Measurements from ENCODE around the gene NDUFAF4.

Gene NDUFAF4

DNA sequence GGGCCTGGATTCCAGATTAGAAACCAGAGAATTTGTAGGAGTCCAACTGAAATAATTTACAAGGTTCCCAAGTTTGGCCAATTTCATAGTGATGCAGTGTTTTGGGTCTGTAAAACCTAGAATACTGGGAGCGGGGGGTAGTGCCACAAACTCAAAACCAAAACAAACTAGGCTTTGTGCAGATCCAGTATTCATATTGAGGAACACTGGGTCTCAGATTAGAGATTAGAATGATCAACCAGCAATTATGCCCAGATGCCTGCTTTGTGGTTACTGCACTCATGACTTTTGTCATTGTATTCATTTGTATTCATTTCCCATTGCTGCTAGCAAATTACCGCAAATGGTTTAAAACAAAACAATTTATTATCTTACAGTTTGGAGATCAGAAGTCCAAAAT lies 3.2 kb upstream of the NDUFAF4 start:
- Histone ChIP-seq H3K4me2 (ENCODE audit: low read length) (no peak overlapping the region), H3K4me3 (ENCODE audit: low read depth, low read length) (no peak overlapping the region), H3K23ac (ENCODE audit: low read length) (no peak overlapping the region), H3K9ac (ENCODE audit: low read length) (no peak overlapping the region), H4K8ac (ENCODE audit: low read depth, low read length) (no peak overlapping the region), H3K27me3 (ENCODE audit: insufficient read depth, low read length) (no peaks in the 10 kb centered on the region), H3K79me1 (ENCODE audit: low read length) (peaks cover 7% of the 10 kb centered on the region), H3K27ac (ENCODE audit: low read depth, low read length) (no peak overlapping the region), H2AK5ac (ENCODE audit: low read length) (no peak overlapping the region), H2AFZ (ENCODE audit: insufficient read depth, low read length, poor library complexity) (no peak overlapping the region), H4K12ac (ENCODE audit: low read depth, low read length) (no peak overlapping the region), H3K18ac (ENCODE audit: low read length) (no peak overlapping the region), H2BK120ac (ENCODE audit: insufficient read depth, low read length, poor library complexity) (no peak overlapping the region), H3K4ac (ENCODE audit: low read depth, low read length) (no peak overlapping the region), H4K91ac (ENCODE audit: low read depth, low read length) (no peak overlapping the region), H3K4me1 (ENCODE audit: control insufficient read depth in 1 of 2, insufficient read depth in 2 of 2, low read length in 2 of 2) (peaks cover 0 to 2% of the 10 kb centered on the region in 2 experiments), H2BK12ac (ENCODE audit: low read length) (no peak overlapping the region), H3K14ac (ENCODE audit: low read length) (no peak overlapping the region), H2BK5ac (ENCODE audit: low read depth, low read length, poor library complexity) (no peak overlapping the region), H3K79me2 (ENCODE audit: control insufficient read depth, insufficient read depth, low read length, poor library complexity) (peaks cover 4% of the 10 kb centered on the region), H3K36me3 (ENCODE audit: control insufficient read depth in 1 of 2, insufficient read depth in 2 of 2, low read length in 2 of 2) (no peaks in the 10 kb centered on the region), H3K9me3 (ENCODE audit: insufficient read depth, low read depth, low read length) (no peaks in the 10 kb centered on the region)
- WGBS (ENCODE audit: extremely low coverage, insufficient coverage, insufficient read length) = no CpG with 5 or more reads among the region's 2 CpGs
- no peak for DNase-seq

DNA sequence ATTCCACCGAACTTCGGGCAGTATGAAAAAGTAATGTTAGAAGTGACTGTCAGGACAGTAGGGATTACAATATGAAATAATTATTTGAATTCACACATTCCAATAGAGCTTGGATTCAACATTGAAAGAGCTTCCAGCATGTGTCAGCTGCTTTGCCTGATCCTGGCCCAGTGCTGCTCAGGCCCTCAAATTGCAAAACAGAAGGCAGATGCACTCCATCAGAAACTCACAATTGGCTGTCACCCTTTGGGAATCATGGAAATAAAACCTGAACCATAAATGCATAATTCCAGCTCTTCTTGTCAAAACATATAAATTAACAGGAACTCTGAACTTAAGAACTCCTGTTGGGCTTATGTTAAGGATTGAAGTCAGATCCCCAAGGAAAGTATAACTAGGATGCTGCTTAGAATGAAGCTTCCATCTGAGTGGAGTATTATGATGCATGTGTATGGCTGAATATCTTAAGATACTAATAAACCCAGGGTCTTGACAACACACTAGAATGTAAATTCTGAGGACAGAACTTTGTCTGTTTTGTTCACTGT lies 1.8 kb upstream of the NDUFAF4 start:
- Histone ChIP-seq H4K8ac (ENCODE audit: low read depth, low read length) (no peak overlapping the region), H2BK120ac (ENCODE audit: insufficient read depth, low read length, poor library complexity) (no peak overlapping the region), H3K79me1 (ENCODE audit: low read length) (peaks cover 7% of the 10 kb centered on the region), H3K14ac (ENCODE audit: low read length) (no peak overlapping the region), H2AFZ (ENCODE audit: insufficient read depth, low read length, poor library complexity) (no peak overlapping the region), H3K9ac (ENCODE audit: low read length) (no peak overlapping the region), H3K9me3 (ENCODE audit: insufficient read depth, low read depth, low read length) (no peaks in the 10 kb centered on the region), H3K4me3 (ENCODE audit: low read depth, low read length) (no peak overlapping the region), H2AK5ac (ENCODE audit: low read length) (no peak overlapping the region), H3K4me1 (ENCODE audit: control insufficient read depth in 1 of 2, insufficient read depth in 2 of 2, low read length in 2 of 2) (peaks cover 0 to 2% of the 10 kb centered on the region in 2 experiments), H3K4me2 (ENCODE audit: low read length) (no peak overlapping the region), H2BK5ac (ENCODE audit: low read depth, low read length, poor library complexity) (no peak overlapping the region), H3K27me3 (ENCODE audit: insufficient read depth, low read length) (no peaks in the 10 kb centered on the region), H2BK12ac (ENCODE audit: low read length) (no peak overlapping the region), H3K27ac (ENCODE audit: low read depth, low read length) (no peak overlapping the region), H4K12ac (ENCODE audit: low read depth, low read length) (no peak overlapping the region), H3K36me3 (ENCODE audit: control insufficient read depth in 1 of 2, insufficient read depth in 2 of 2, low read length in 2 of 2) (no peaks in the 10 kb centered on the region), H3K79me2 (ENCODE audit: control insufficient read depth, insufficient read depth, low read length, poor library complexity) (peaks cover 4% of the 10 kb centered on the region), H3K18ac (ENCODE audit: low read length) (no peak overlapping the region), H4K91ac (ENCODE audit: low read depth, low read length) (no peak overlapping the region), H3K4ac (ENCODE audit: low read depth, low read length) (no peak overlapping the region), H3K23ac (ENCODE audit: low read length) (no peak overlapping the region)
- WGBS (ENCODE audit: extremely low coverage, insufficient coverage, insufficient read length) = no CpG with 5 or more reads among the region's 2 CpGs
- DNase-seq = no peak

DNA sequence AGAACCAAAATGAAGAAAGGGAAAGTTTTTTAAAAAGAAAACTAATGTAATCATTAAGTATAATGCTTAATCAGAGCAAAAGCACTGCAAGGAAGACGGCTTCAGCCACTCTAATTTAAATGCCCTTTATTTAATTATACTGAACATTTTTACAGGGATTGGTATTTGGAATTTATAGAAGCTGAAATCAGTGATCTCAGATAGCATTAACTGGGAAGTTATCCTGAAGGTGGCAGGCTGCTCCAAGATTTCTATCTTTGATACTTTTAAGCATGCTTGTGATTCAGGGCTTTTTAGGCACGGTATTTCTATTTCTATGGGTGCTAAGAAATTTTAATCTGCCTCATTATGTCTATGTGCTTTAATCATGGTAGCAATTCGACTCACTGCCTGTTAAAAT lies 1.3 kb upstream of the NDUFAF4 start:
- H2AFZ ChIP-seq (ENCODE audit: insufficient read depth, low read length, poor library complexity) = no peak overlapping the region
- DNase-seq = no peak
- H2BK12ac ChIP-seq (ENCODE audit: low read length) = no peak overlapping the region
- H3K14ac ChIP-seq (ENCODE audit: low read length) = no peak overlapping the region
- H3K4me2 ChIP-seq (ENCODE audit: low read length) = no peak overlapping the region
- H3K36me3 ChIP-seq (ENCODE audit: control insufficient read depth in 1 of 2, insufficient read depth in 2 of 2, low read length in 2 of 2) = peaks cover 0 to 1% of the 10 kb centered on the region in 2 experiments
- peaks cover 0 to 2% of the 10 kb centered on the region in 2 experiments for H3K4me1 ChIP-seq (ENCODE audit: control insufficient read depth in 1 of 2, insufficient read depth in 2 of 2, low read length in 2 of 2)
- H4K91ac ChIP-seq (ENCODE audit: low read depth, low read length) = no peak overlapping the region
- H3K79me2 ChIP-seq (ENCODE audit: control insufficient read depth, insufficient read depth, low read length, poor library complexity) = peaks cover 4% of the 10 kb centered on the region
- H3K79me1 ChIP-seq (ENCODE audit: low read length) = peaks cover 7% of the 10 kb centered on the region
- H3K27me3 ChIP-seq (ENCODE audit: insufficient read depth, low read length) = no peaks in the 10 kb centered on the region
- H3K9ac ChIP-seq (ENCODE audit: low read length) = no peak overlapping the region
- no peak overlapping the region for H3K23ac ChIP-seq (ENCODE audit: low read length)
- H4K12ac ChIP-seq (ENCODE audit: low read depth, low read length) = no peak overlapping the region
- H3K27ac ChIP-seq (ENCODE audit: low read depth, low read length) = no peak overlapping the region
- no peaks in the 10 kb centered on the region for H3K9me3 ChIP-seq (ENCODE audit: insufficient read depth, low read depth, low read length)
- H4K8ac ChIP-seq (ENCODE audit: low read depth, low read length) = no peak overlapping the region
- no peak overlapping the region for H2BK120ac ChIP-seq (ENCODE audit: insufficient read depth, low read length, poor library complexity)
- H2AK5ac ChIP-seq (ENCODE audit: low read length) = no peak overlapping the region
- H3K4me3 ChIP-seq (ENCODE audit: low read depth, low read length) = no peak overlapping the region
- WGBS (ENCODE audit: extremely low coverage, insufficient coverage, insufficient read length) = no CpG with 5 or more reads among the region's 3 CpGs
- H3K18ac ChIP-seq (ENCODE audit: low read length) = no peak overlapping the region
- no peak overlapping the region for H2BK5ac ChIP-seq (ENCODE audit: low read depth, low read length, poor library complexity)
- no peak overlapping the region for H3K4ac ChIP-seq (ENCODE audit: low read depth, low read length)

DNA sequence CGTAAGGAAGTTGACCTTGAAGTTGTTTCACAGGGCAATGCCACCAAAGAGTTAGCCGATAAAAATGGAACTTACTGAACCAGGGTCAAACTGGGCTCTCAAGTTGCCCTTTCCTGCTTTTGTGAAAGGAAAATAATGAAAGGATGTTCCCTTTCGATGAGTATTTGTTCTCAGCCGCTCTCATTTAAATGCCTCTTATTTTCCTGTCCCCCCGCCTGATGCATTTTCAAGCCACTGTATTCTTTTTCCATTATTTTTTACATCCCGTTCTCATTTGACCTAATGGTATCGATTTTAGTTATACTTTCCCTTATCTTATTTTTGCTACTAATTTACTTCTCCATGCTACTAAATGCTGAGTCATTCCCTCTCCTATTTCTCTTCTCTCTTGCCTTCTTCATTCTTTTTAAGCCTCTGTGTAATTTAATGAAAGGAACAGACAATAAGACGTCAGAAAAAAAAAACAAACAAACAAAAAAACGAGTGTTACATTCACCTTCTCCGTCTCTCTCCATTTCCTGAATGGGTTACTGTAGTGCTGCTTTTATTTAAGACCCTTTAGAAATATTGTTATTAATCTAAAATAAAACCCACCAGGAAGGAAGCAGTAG lies 655 bp upstream of the NDUFAF4 start:
- no peak overlapping the region for H3K14ac ChIP-seq (ENCODE audit: low read length)
- H3K4me1 ChIP-seq (ENCODE audit: control insufficient read depth in 1 of 2, insufficient read depth in 2 of 2, low read length in 2 of 2) = peaks cover 0 to 2% of the 10 kb centered on the region in 2 experiments
- H2BK5ac ChIP-seq (ENCODE audit: low read depth, low read length, poor library complexity) = peak overlapping the region; percentile 80
- H3K23ac ChIP-seq (ENCODE audit: low read length) = no peak overlapping the region
- peaks cover 7% of the 10 kb centered on the region for H3K79me1 ChIP-seq (ENCODE audit: low read length)
- no peak overlapping the region for H3K4ac ChIP-seq (ENCODE audit: low read depth, low read length)
- peak overlapping the region; percentile 36 for H2BK120ac ChIP-seq (ENCODE audit: insufficient read depth, low read length, poor library complexity)
- no peak overlapping the region for H2BK12ac ChIP-seq (ENCODE audit: low read length)
- peak overlapping the region; percentile 62 for H3K4me3 ChIP-seq (ENCODE audit: low read depth, low read length)
- no peaks in the 10 kb centered on the region for H3K9me3 ChIP-seq (ENCODE audit: insufficient read depth, low read depth, low read length)
- H3K36me3 ChIP-seq (ENCODE audit: control insufficient read depth in 1 of 2, insufficient read depth in 2 of 2, low read length in 2 of 2) = peaks cover 0 to 2% of the 10 kb centered on the region in 2 experiments
- H4K12ac ChIP-seq (ENCODE audit: low read depth, low read length) = no peak overlapping the region
- peak overlapping the region; percentile 32 for H2AFZ ChIP-seq (ENCODE audit: insufficient read depth, low read length, poor library complexity)
- peak overlapping the region; percentile 86 for H3K9ac ChIP-seq (ENCODE audit: low read length)
- no peak overlapping the region for H2AK5ac ChIP-seq (ENCODE audit: low read length)
- no CpG with 5 or more reads among the region's 10 CpGs for WGBS (ENCODE audit: extremely low coverage, insufficient coverage, insufficient read length)
- H4K8ac ChIP-seq (ENCODE audit: low read depth, low read length) = peak overlapping the region; percentile 33
- no peak for DNase-seq
- H3K27me3 ChIP-seq (ENCODE audit: insufficient read depth, low read length) = no peaks in the 10 kb centered on the region
- peak overlapping the region; percentile 95 for H3K4me2 ChIP-seq (ENCODE audit: low read length)
- peak overlapping the region; percentile 51 for H3K18ac ChIP-seq (ENCODE audit: low read length)
- no peak overlapping the region for H4K91ac ChIP-seq (ENCODE audit: low read depth, low read length)
- H3K79me2 ChIP-seq (ENCODE audit: control insufficient read depth, insufficient read depth, low read length, poor library complexity) = peaks cover 4% of the 10 kb centered on the region
- peak overlapping the region; percentile 56 for H3K27ac ChIP-seq (ENCODE audit: low read depth, low read length)
